Measurements from ENCODE around the gene RERE. TPM values are rescaled to one million over a fixed set of nuclear protein-coding genes. Genes with fewer than 3 reads are reported as not detected.

The RERE gene
- total and polyA plus RNA-seq, 2 donors (not counting 3 experiments of a cell fraction or from before 2014, with no cell fraction given): 14.1 to 113 TPM

DNA sequence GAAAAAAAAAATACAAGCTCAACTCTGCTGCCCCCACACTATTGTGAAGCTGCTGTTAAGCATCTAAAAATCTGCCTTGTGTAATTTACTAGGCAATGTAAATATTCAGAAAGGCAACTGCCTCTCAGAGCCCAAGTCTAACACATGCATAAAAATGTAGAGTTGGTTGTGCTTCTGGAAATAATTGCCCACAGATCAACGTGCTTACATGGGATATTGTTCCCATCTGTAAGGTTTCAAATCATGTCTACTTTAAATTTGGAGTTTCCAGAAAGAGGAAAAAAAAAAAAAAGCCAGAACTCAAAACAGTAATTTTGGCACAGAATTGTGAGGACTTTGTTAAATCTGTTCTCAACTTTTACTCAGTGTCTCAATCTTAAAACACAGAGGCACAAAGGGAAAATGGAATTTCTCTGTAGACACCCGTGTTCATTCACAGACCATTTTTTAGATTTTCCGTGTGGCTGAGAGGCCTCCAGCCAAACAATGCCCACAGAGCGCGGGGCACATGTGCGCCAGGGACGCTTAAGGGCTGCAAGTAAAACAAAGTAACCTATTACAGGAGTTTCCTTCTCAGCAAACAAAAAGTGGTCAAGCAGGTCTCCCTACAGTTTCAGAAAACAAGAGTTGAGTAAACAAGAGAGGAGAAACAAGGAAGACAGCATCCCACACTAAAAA lies 115.5 kb downstream of the RERE start:
- H3K9ac ChIP-seq (replicated peaks; ENCODE audit: extremely low read depth, insufficient read depth, low read length): peak overlapping the region; percentile 97
- H3K27me3 ChIP-seq (ENCODE audit: control insufficient read depth in 2 of 2, insufficient read depth in 2 of 2, low read length in 2 of 2): no peaks in the 10 kb centered on the region
- H3K9me1 ChIP-seq (replicated peaks; ENCODE audit: control insufficient read depth, extremely low read depth, insufficient read depth, low read length): no peaks in the 10 kb centered on the region
- POLR2A ChIA-PET: interaction anchor here (1.1 kb wide), 1 partner anchor 14 kb away, joined by 3 read pairs; no protein-coding TSS in a partner anchor
- H3K27ac ChIP-seq (ENCODE audit: insufficient read depth, low read depth, low read length): peak overlapping the region; percentile 77
- peaks cover 49% of the 10 kb centered on the region for H3K79me2 ChIP-seq (ENCODE audit: control insufficient read depth, insufficient read depth, low read length)
- dilution Hi-C loops (cut with MboI; ENCODE audit: extremely low pct_ligation_motif_present, low sequenced_read_pairs) (no loop called here), intact Hi-C loops (cut with micrococcal nuclease) (loop anchor here (2.0 kb wide), 1 partner anchor 277 kb away; no protein-coding TSS in a partner anchor)
- peaks cover 17% of the 10 kb centered on the region for H3K4me1 ChIP-seq (ENCODE audit: control insufficient read depth, extremely low read depth, insufficient read depth, low read length)
- TF ChIP-seq POLR2AphosphoS5 (IDR thresholded peaks at IDR 0.05; ENCODE audit: insufficient read depth, low read depth, low read length) (peak; percentile 7), JUN (IDR thresholded peaks at IDR 0.05; ENCODE audit: borderline replicate concordance, insufficient read depth, insufficient read length, low read depth) (no peak), FOS (IDR thresholded peaks at IDR 0.05; ENCODE audit: borderline replicate concordance, insufficient read depth, low read length) (no peak), EZH2 (IDR thresholded peaks at IDR 0.05; ENCODE audit: borderline replicate concordance, low read depth, low read length, severe bottlenecking) (no peak), POLR2A (IDR thresholded peaks at IDR 0.05; ENCODE audit: low read depth, low read length) (no peak), GATA2 (IDR thresholded peaks at IDR 0.05; ENCODE audit: insufficient read depth, insufficient read length, low read depth, low read length) (no peak), MYC (IDR thresholded peaks at IDR 0.05; ENCODE audit: low read depth, low read length) (no peak)
- TF ChIP-seq, protein P1, sequence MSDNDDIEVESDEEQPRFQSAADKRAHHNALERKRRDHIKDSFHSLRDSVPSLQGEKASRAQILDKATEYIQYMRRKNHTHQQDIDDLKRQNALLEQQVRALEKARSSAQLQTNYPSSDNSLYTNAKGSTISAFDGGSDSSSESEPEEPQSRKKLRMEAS (IDR thresholded peaks at IDR 0.05; ENCODE audit: insufficient read depth, insufficient read length): no peak
- FAIRE-seq (no peak), DNase-seq (ENCODE audit: low read depth, low spot score) (peak; percentile 71)
- H3K36me3 ChIP-seq (ENCODE audit: control insufficient read depth in 2 of 2, extremely low read depth in 1 of 2, insufficient read depth in 2 of 2, low read length in 2 of 2): no peaks in the 10 kb centered on the region
- H4K20me1 ChIP-seq (replicated peaks; ENCODE audit: control insufficient read depth, extremely low read depth, insufficient read depth, low read length): no peaks in the 10 kb centered on the region
- H3K4me3 ChIP-seq (replicated peaks in 1 of 3; ENCODE audit: insufficient read depth in 1 of 3, low read depth in 1 of 3, low read length in 3 of 3): peak overlapping the region; percentile 61 to 94 (median 80)
- H3K9me3 ChIP-seq (replicated peaks; ENCODE audit: control insufficient read depth, insufficient read depth, low read length): no peaks in the 10 kb centered on the region
- H2AFZ ChIP-seq (ENCODE audit: low read depth, low read length): no peak overlapping the region
- H3K4me2 ChIP-seq (ENCODE audit: insufficient read depth, low read length): peak overlapping the region; percentile 92
- BruUV-seq (replicated peaks): TSS peak; percentile 81
- CTCF ChIA-PET: interaction anchor here (0.5 to 5.1 kb wide), 8 partner anchors 16 to 172 kb away, joined by 3 to 39 read pairs (median 4); no protein-coding TSS in a partner anchor
